Measurements from ENCODE around the gene ARHGAP18. TPM values are rescaled to one million over a fixed set of nuclear protein-coding genes. Genes with fewer than 3 reads are reported as not detected.

ARHGAP18 gene
- total RNA-seq, 1 donor from 2014 or later, result 4.5 TPM

- DNase-seq (ENCODE audit: low read depth) (peak; percentile 78), FAIRE-seq (no peak)
- Histone ChIP-seq H3K27me3 (ENCODE audit: control insufficient read depth, insufficient read depth, low read length) (no peaks in the 10 kb centered on the region), H3K36me3 (ENCODE audit: control insufficient read depth, insufficient read depth, low read length) (no peaks in the 10 kb centered on the region), H3K4me3 (ENCODE audit: low read depth, low read length) (no peak overlapping the region)
- no peak for TF ChIP-seq CTCF (IDR thresholded peaks at IDR 0.05; ENCODE audit: insufficient read depth, low read length, severe bottlenecking)
Observed at GRCh38 chr6:129643968-129644367, 66.0 kb downstream of the ARHGAP18 start.

- DNase-seq (ENCODE audit: low read depth), result no peak
- no peak for TF ChIP-seq CTCF (IDR thresholded peaks at IDR 0.05; ENCODE audit: insufficient read depth, low read length, severe bottlenecking)
- H3K36me3 ChIP-seq (ENCODE audit: control insufficient read depth, insufficient read depth, low read length), result no peaks in the 10 kb centered on the region
- H3K4me3 ChIP-seq (ENCODE audit: low read depth, low read length), result no peak overlapping the region
- H3K27me3 ChIP-seq (ENCODE audit: control insufficient read depth, insufficient read depth, low read length), result no peaks in the 10 kb centered on the region
- no peak for FAIRE-seq
Observed at GRCh38 chr6:129643176-129643575, 66.8 kb downstream of the ARHGAP18 start.

GRCh38 chr6:129642322-129642721 lies 67.7 kb downstream of the ARHGAP18 start:
- H3K36me3 ChIP-seq (ENCODE audit: control insufficient read depth, insufficient read depth, low read length), result no peaks in the 10 kb centered on the region
- H3K4me3 ChIP-seq (ENCODE audit: low read depth, low read length), result no peak overlapping the region
- no peak for DNase-seq (ENCODE audit: low read depth)
- H3K27me3 ChIP-seq (ENCODE audit: control insufficient read depth, insufficient read depth, low read length), result no peaks in the 10 kb centered on the region
- FAIRE-seq, result no peak
- no peak for TF ChIP-seq CTCF (IDR thresholded peaks at IDR 0.05; ENCODE audit: insufficient read depth, low read length, severe bottlenecking)

- FAIRE-seq (no peak), DNase-seq (ENCODE audit: low read depth) (peak; percentile 52)
- H3K36me3 ChIP-seq (ENCODE audit: control insufficient read depth, insufficient read depth, low read length), result no peaks in the 10 kb centered on the region
- H3K4me3 ChIP-seq (ENCODE audit: low read depth, low read length), result no peak overlapping the region
- H3K27me3 ChIP-seq (ENCODE audit: control insufficient read depth, insufficient read depth, low read length), result no peaks in the 10 kb centered on the region
- no peak for TF ChIP-seq CTCF (IDR thresholded peaks at IDR 0.05; ENCODE audit: insufficient read depth, low read length, severe bottlenecking)
Observed at GRCh38 chr6:129641344-129641743, 68.6 kb downstream of the ARHGAP18 start.

- DNase-seq (ENCODE audit: low read depth) (no peak), FAIRE-seq (no peak)
- TF ChIP-seq CTCF (IDR thresholded peaks at IDR 0.05; ENCODE audit: insufficient read depth, low read length, severe bottlenecking), result no peak
- Histone ChIP-seq H3K27me3 (ENCODE audit: control insufficient read depth, insufficient read depth, low read length) (no peaks in the 10 kb centered on the region), H3K4me3 (ENCODE audit: low read depth, low read length) (no peak overlapping the region), H3K36me3 (ENCODE audit: control insufficient read depth, insufficient read depth, low read length) (no peaks in the 10 kb centered on the region)
Observed at GRCh38 chr6:129638686-129639085, 71.3 kb downstream of the ARHGAP18 start.

- no peak for TF ChIP-seq CTCF (IDR thresholded peaks at IDR 0.05; ENCODE audit: insufficient read depth, low read length, severe bottlenecking)
- no peak for FAIRE-seq
- no peak for DNase-seq (ENCODE audit: low read depth)
- no peak overlapping the region for H3K4me3 ChIP-seq (ENCODE audit: low read depth, low read length)
- H3K36me3 ChIP-seq (ENCODE audit: control insufficient read depth, insufficient read depth, low read length), result no peaks in the 10 kb centered on the region
- H3K27me3 ChIP-seq (ENCODE audit: control insufficient read depth, insufficient read depth, low read length), result no peaks in the 10 kb centered on the region
Observed at GRCh38 chr6:129638055-129638684, 71.8 kb downstream of the ARHGAP18 start.

All from bronchial epithelial cell (primary cell).